GM18505 (cell line): ENCODE results near the gene TNFAIP2.
"Not testable (repeated sequence)": the region's sequence is repeated elsewhere in the genome, so short reads cannot be mapped to it uniquely, and the experiment has no call there.

Experiments used
- ATAC-seq: cut with Tn5 transposase; IDR thresholded peaks from one replicate; pipeline ENCODE4 v1.9.1; 2021; ENCODE audit not compliant: unreplicated experiment
- POLR2A ChIP-seq: IDR thresholded peaks from 4 replicates; pipeline ENCODE4 v1.6.1; 2011; ENCODE audit warnings: borderline replicate concordance; ENCODE audit not compliant: insufficient read depth, insufficient read length; ENCODE audit errors: extremely low read depth

Gene TNFAIP2

GRCh38 chr14:103164779-103165178 lies 41.5 kb downstream of the TNFAIP2 start:
- TF ChIP-seq POLR2A: no peak

GRCh38 chr14:103165323-103165722 lies 42.1 kb downstream of the TNFAIP2 start:
- no peak for ATAC-seq
- TF ChIP-seq POLR2A: no peak

More at GRCh38 chr14:103164779-103165178, 41.5 kb downstream of the TNFAIP2 start:
- ATAC-seq: no peak

- no peak for TF ChIP-seq POLR2A
- ATAC-seq: no peak
Observed at GRCh38 chr14:103169954-103170353, 46.7 kb downstream of the TNFAIP2 start.

- ATAC-seq: not testable (repeated sequence)
Observed at GRCh38 chr14:103171206-103171605, 47.9 kb downstream of the TNFAIP2 start.

GRCh38 chr14:103172921-103173320 lies 49.7 kb downstream of the TNFAIP2 start:
- ATAC-seq: no peak
- no peak for TF ChIP-seq POLR2A

- ATAC-seq: not testable (repeated sequence)
Observed at GRCh38 chr14:103173887-103174286, 50.6 kb downstream of the TNFAIP2 start.

GRCh38 chr14:103176176-103176575 lies 52.9 kb downstream of the TNFAIP2 start:
- not testable (repeated sequence) for ATAC-seq

GRCh38 chr14:103177376-103177775 lies 54.1 kb downstream of the TNFAIP2 start:
- TF ChIP-seq POLR2A: no peak
- ATAC-seq: no peak

GRCh38 chr14:103178521-103178920 lies 55.3 kb downstream of the TNFAIP2 start:
- no peak for ATAC-seq
- TF ChIP-seq POLR2A: no peak

GRCh38 chr14:103179094-103179493 lies 55.8 kb downstream of the TNFAIP2 start:
- no peak for TF ChIP-seq POLR2A
- ATAC-seq: no peak

- no peak for ATAC-seq
Observed at GRCh38 chr14:103180331-103180730, 57.1 kb downstream of the TNFAIP2 start.

GRCh38 chr14:103184046-103184445 lies 60.8 kb downstream of the TNFAIP2 start:
- TF ChIP-seq POLR2A: no peak
- no peak for ATAC-seq

More at GRCh38 chr14:103180331-103180730, 57.1 kb downstream of the TNFAIP2 start:
- TF ChIP-seq POLR2A: no peak

GRCh38 chr14:103185051-103186029 lies 62.1 kb downstream of the TNFAIP2 start:
- no peak for TF ChIP-seq POLR2A
- ATAC-seq: no peak

GRCh38 chr14:103186241-103186822 lies 63.1 kb downstream of the TNFAIP2 start:
- no peak for TF ChIP-seq POLR2A
- ATAC-seq: no peak
